ENCODE results near the gene XRCC1.

GRCh38 chr19:43507880-43508279 lies 67.4 kb downstream of the XRCC1 start:
- TF ChIP-seq CTCF (conservative IDR thresholded peaks at IDR 0.05; ENCODE audit: low read length) = no peak
- TF ChIP-seq EZH2phosphoT487 (IDR thresholded peaks at IDR 0.05; ENCODE audit: borderline replicate concordance, low read depth, low read length) = no peak

Measured in OCI-LY7 (cell line).